ENCODE measurements around the gene SPATC1L.

SPATC1L gene

GRCh38 chr21:46113497-46114176 is 70.6 kb downstream of the SPATC1L start:
- TF ChIP-seq, protein P1, sequence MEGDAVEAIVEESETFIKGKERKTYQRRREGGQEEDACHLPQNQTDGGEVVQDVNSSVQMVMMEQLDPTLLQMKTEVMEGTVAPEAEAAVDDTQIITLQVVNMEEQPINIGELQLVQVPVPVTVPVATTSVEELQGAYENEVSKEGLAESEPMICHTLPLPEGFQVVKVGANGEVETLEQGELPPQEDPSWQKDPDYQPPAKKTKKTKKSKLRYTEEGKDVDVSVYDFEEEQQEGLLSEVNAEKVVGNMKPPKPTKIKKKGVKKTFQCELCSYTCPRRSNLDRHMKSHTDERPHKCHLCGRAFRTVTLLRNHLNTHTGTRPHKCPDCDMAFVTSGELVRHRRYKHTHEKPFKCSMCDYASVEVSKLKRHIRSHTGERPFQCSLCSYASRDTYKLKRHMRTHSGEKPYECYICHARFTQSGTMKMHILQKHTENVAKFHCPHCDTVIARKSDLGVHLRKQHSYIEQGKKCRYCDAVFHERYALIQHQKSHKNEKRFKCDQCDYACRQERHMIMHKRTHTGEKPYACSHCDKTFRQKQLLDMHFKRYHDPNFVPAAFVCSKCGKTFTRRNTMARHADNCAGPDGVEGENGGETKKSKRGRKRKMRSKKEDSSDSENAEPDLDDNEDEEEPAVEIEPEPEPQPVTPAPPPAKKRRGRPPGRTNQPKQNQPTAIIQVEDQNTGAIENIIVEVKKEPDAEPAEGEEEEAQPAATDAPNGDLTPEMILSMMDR (IDR thresholded peaks at IDR 0.05), result no peak
- Histone ChIP-seq H3K4me2 (ENCODE audit: low read length) (no peak overlapping the region), H3K27me3 (ENCODE audit: control insufficient read depth, insufficient read depth, low read length) (no peaks in the 10 kb centered on the region), H3K9me3 (ENCODE audit: control insufficient read depth, low read length) (no peaks in the 10 kb centered on the region), H3K36me3 (ENCODE audit: control insufficient read depth, insufficient read depth, low read length) (no peaks in the 10 kb centered on the region), H3K9ac (no peak overlapping the region), H3K4me3 (ENCODE audit: low read depth, low read length) (no peak overlapping the region), H2AFZ (no peak overlapping the region), H3K4me1 (no peaks in the 10 kb centered on the region), H3K27ac (no peak overlapping the region), H3K79me2 (no peaks in the 10 kb centered on the region)

DNA sequence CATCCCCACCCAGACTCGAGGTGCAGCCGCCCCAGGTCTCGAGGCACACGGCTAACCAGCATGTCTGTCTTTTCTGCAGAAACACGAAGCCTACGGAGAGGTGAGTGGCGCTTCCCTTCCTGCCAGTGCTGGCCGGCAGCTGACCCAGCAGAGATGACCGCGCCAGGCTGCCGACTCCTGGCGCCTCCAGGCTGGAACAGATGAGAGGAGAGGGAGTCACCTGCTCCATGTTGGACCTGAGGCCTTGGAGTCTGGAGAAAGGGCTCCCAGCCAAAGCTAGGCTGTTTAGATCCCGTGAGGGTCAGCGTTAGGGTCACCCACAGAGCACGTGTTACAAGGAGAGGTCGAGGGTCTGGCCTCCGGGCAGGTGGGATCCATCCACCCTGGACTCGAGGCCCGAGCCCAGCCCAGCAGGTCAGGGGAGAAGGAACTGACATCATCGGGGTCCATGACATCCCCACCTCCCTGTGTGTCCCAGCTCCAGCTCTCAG is 71.5 kb downstream of the SPATC1L start:
- H3K4me1 ChIP-seq, result no peaks in the 10 kb centered on the region
- H3K4me3 ChIP-seq (ENCODE audit: low read depth, low read length), result no peak overlapping the region
- H3K4me2 ChIP-seq (ENCODE audit: low read length), result no peak overlapping the region
- no peaks in the 10 kb centered on the region for H3K9me3 ChIP-seq (ENCODE audit: control insufficient read depth, low read length)
- H2AFZ ChIP-seq, result no peak overlapping the region
- no peak overlapping the region for H3K9ac ChIP-seq
- TF ChIP-seq, protein P1 (IDR thresholded peaks at IDR 0.05), result no peak
- H3K27me3 ChIP-seq (ENCODE audit: control insufficient read depth, insufficient read depth, low read length), result no peaks in the 10 kb centered on the region
- no peaks in the 10 kb centered on the region for H3K79me2 ChIP-seq
- H3K27ac ChIP-seq, result no peak overlapping the region
- H3K36me3 ChIP-seq (ENCODE audit: control insufficient read depth, insufficient read depth, low read length), result no peaks in the 10 kb centered on the region

- H3K4me1 ChIP-seq, result no peaks in the 10 kb centered on the region
- no peak overlapping the region for H3K27ac ChIP-seq
- no peak overlapping the region for H2AFZ ChIP-seq
- H3K9me3 ChIP-seq (ENCODE audit: control insufficient read depth, low read length), result no peaks in the 10 kb centered on the region
- no peak overlapping the region for H3K9ac ChIP-seq
- H3K79me2 ChIP-seq, result no peaks in the 10 kb centered on the region
- H3K27me3 ChIP-seq (ENCODE audit: control insufficient read depth, insufficient read depth, low read length), result no peaks in the 10 kb centered on the region
- H3K36me3 ChIP-seq (ENCODE audit: control insufficient read depth, insufficient read depth, low read length), result no peaks in the 10 kb centered on the region
- TF ChIP-seq, protein P1 (IDR thresholded peaks at IDR 0.05), result no peak
- H3K4me2 ChIP-seq (ENCODE audit: low read length), result no peak overlapping the region
- no peak overlapping the region for H3K4me3 ChIP-seq (ENCODE audit: low read depth, low read length)
These were observed 72.2 kb downstream of the SPATC1L start for GRCh38 chr21:46111857-46112724.

- Histone ChIP-seq H3K27ac (no peak overlapping the region), H3K36me3 (ENCODE audit: control insufficient read depth, insufficient read depth, low read length) (no peaks in the 10 kb centered on the region)
- TF ChIP-seq, protein P1 (IDR thresholded peaks at IDR 0.05), result no peak
These were observed 73.1 kb downstream of the SPATC1L start for GRCh38 chr21:46111193-46111571.

More at GRCh38 chr21:46111193-46111571, 73.1 kb downstream of the SPATC1L start:
- H3K4me1 ChIP-seq, result no peaks in the 10 kb centered on the region
- H3K79me2 ChIP-seq, result no peaks in the 10 kb centered on the region
- no peak overlapping the region for H3K4me2 ChIP-seq (ENCODE audit: low read length)
- H2AFZ ChIP-seq, result no peak overlapping the region
- no peaks in the 10 kb centered on the region for H3K27me3 ChIP-seq (ENCODE audit: control insufficient read depth, insufficient read depth, low read length)
- no peak overlapping the region for H3K4me3 ChIP-seq (ENCODE audit: low read depth, low read length)
- H3K9me3 ChIP-seq (ENCODE audit: control insufficient read depth, low read length), result no peaks in the 10 kb centered on the region
- no peak overlapping the region for H3K9ac ChIP-seq
